Stimulated activated naive CD8-positive, alpha-beta T cell treated with anti-CD3 and anti-CD28 coated beads, Interleukin-15, Interleukin-2, amounts not matched to agents 100 U/mL and 50 U/mL, for 24 hours (primary cell): ENCODE results near the gene RAPGEF2.
"Not testable (repeated sequence)": the region's sequence is repeated elsewhere in the genome, so short reads cannot be mapped to it uniquely, and the experiment has no call there.

Source experiments
- ATAC-seq: fragments of 150-1000 bp; cut with Tn5 transposase; one replicate; pipeline ENCODE4 v1.10.0; 2021
- DNase-seq: peaks from one replicate; pipeline ENCODE4 v3.0.0; 2021

Gene RAPGEF2

GRCh38 chr4:159369256-159369655, 266.4 kb downstream of the RAPGEF2 start:
- ATAC-seq = no peak
- DNase-seq = no peak

- no peak for ATAC-seq
- DNase-seq = no peak
These were observed 267.4 kb downstream of the RAPGEF2 start for GRCh38 chr4:159370286-159370685.

- no peak for DNase-seq
- no peak for ATAC-seq
These were observed 272.1 kb downstream of the RAPGEF2 start for GRCh38 chr4:159374749-159375530.

- no peak for ATAC-seq
- DNase-seq = no peak
These were observed 273.4 kb downstream of the RAPGEF2 start for GRCh38 chr4:159376289-159376688.

- ATAC-seq (no peak), DNase-seq (no peak)
These were observed 275.3 kb downstream of the RAPGEF2 start for GRCh38 chr4:159378056-159378616.

- ATAC-seq, DNase-seq: not testable (repeated sequence)
These were observed 276.2 kb downstream of the RAPGEF2 start for GRCh38 chr4:159379064-159379463.

GRCh38 chr4:159379836-159380235, 277.0 kb downstream of the RAPGEF2 start:
- DNase-seq (no peak), ATAC-seq (no peak)

GRCh38 chr4:159382856-159383561, 280.1 kb downstream of the RAPGEF2 start:
- no peak for DNase-seq
- ATAC-seq = no peak

GRCh38 chr4:159383562-159383931, 280.7 kb downstream of the RAPGEF2 start:
- ATAC-seq = no peak
- DNase-seq = no peak

GRCh38 chr4:159384017-159384416, 281.1 kb downstream of the RAPGEF2 start:
- ATAC-seq (no peak), DNase-seq (no peak)

- DNase-seq (no peak), ATAC-seq (no peak)
These were observed 281.8 kb downstream of the RAPGEF2 start for GRCh38 chr4:159384632-159385031.

- ATAC-seq (no peak), DNase-seq (no peak)
These were observed 283.7 kb downstream of the RAPGEF2 start for GRCh38 chr4:159386620-159387019.

- no peak for DNase-seq
- no peak for ATAC-seq
These were observed 286.9 kb downstream of the RAPGEF2 start for GRCh38 chr4:159389756-159390155.

- no peak for DNase-seq
- no peak for ATAC-seq
These were observed 287.8 kb downstream of the RAPGEF2 start for GRCh38 chr4:159390648-159391047.

- DNase-seq (no peak), ATAC-seq (no peak)
These were observed 292.8 kb downstream of the RAPGEF2 start for GRCh38 chr4:159395693-159396092.

GRCh38 chr4:159396151-159396550, 293.3 kb downstream of the RAPGEF2 start:
- no peak for ATAC-seq

GRCh38 chr4:159398236-159398638, 295.4 kb downstream of the RAPGEF2 start:
- DNase-seq (no peak), ATAC-seq (no peak)

More at GRCh38 chr4:159396151-159396550, 293.3 kb downstream of the RAPGEF2 start:
- no peak for DNase-seq

- DNase-seq (no peak), ATAC-seq (no peak)
These were observed 297.8 kb downstream of the RAPGEF2 start for GRCh38 chr4:159400558-159401225.

GRCh38 chr4:159401226-159401712, 298.4 kb downstream of the RAPGEF2 start:
- DNase-seq (no peak), ATAC-seq (no peak)

- no peak for DNase-seq
- no peak for ATAC-seq
These were observed 299.0 kb downstream of the RAPGEF2 start for GRCh38 chr4:159401791-159402380.
